HEK293T (cell line): Measurements from ENCODE around the gene TBC1D12.

Source experiments
- CTCF ChIA-PET: fragments of 350-600 bp; formaldehyde crosslinking; extraction: SDS; loops from one replicate; lab custom pipeline; 2021; ENCODE audit warnings: antibody characterized with exemption, inconsistent platforms; lab: Yijun Ruan, JAX
- POLR2A ChIA-PET: fragments of 350-600 bp; formaldehyde crosslinking; extraction: SDS; loops from one replicate; lab custom pipeline; 2020; ENCODE audit warnings: antibody characterized with exemption, inconsistent platforms; lab: Yijun Ruan, JAX
- DNase-seq: peaks from one replicate; pipeline ENCODE4 v3.0.0; 2012; ENCODE audit warnings: mixed read lengths; ENCODE audit errors: extremely low spot score
- ARNT ChIP-seq: fragments of 450-650 bp; IDR thresholded peaks from 2 replicates; pipeline ENCODE4 v1.6.1; 2017; ENCODE audit warnings: mild to moderate bottlenecking
- BHLHE40 ChIP-seq: fragments of 450-650 bp; IDR thresholded peaks from 2 replicates; pipeline ENCODE4 v1.6.1; 2016; ENCODE audit warnings: mild to moderate bottlenecking, moderate library complexity, borderline replicate concordance
- CTBP1 ChIP-seq: fragments of 450-650 bp; IDR thresholded peaks from 2 replicates; pipeline ENCODE4 v1.6.1; 2016; ENCODE audit warnings: borderline replicate concordance
- ELF4 ChIP-seq: fragments of 450-650 bp; IDR thresholded peaks from 2 replicates; pipeline ENCODE4 v1.6.1; 2017; ENCODE audit warnings: antibody characterized with exemption
- FOXA1 ChIP-seq: fragments of 450-650 bp; IDR thresholded peaks from 2 replicates; pipeline ENCODE4 v1.6.1; 2016; ENCODE audit warnings: mild to moderate bottlenecking
- FOXK2 ChIP-seq: fragments of 450-650 bp; IDR thresholded peaks from 2 replicates; pipeline ENCODE4 v1.6.1; 2016; ENCODE audit warnings: mild to moderate bottlenecking
- FOXM1 ChIP-seq: fragments of 450-650 bp; IDR thresholded peaks from 2 replicates; pipeline ENCODE4 v1.6.1; 2017; ENCODE audit warnings: mild to moderate bottlenecking, borderline replicate concordance
- HDGF ChIP-seq: fragments of 450-650 bp; IDR thresholded peaks from 2 replicates; pipeline ENCODE4 v1.6.1; 2017; ENCODE audit warnings: antibody characterized with exemption, borderline replicate concordance
- L3MBTL2 ChIP-seq: fragments of 450-650 bp; conservative IDR thresholded peaks from 2 replicates; pipeline ENCODE4 v1.6.1; 2016; ENCODE audit warnings: mild to moderate bottlenecking
- LEF1 ChIP-seq: fragments of 450-650 bp; IDR thresholded peaks from 2 replicates; pipeline ENCODE4 v1.6.1; 2017; ENCODE audit warnings: mild to moderate bottlenecking, borderline replicate concordance
- NFRKB ChIP-seq: fragments of 450-650 bp; IDR thresholded peaks from 2 replicates; pipeline ENCODE4 v1.6.1; 2016; ENCODE audit warnings: mild to moderate bottlenecking, moderate library complexity
- PKNOX1 ChIP-seq: fragments of 450-650 bp; IDR thresholded peaks from 2 replicates; pipeline ENCODE4 v1.6.1; 2016
- SP1 ChIP-seq: fragments of 450-650 bp; IDR thresholded peaks from 2 replicates; pipeline ENCODE4 v1.6.1; 2017
- SUZ12 ChIP-seq: fragments of 450-650 bp; IDR thresholded peaks from 2 replicates; pipeline ENCODE4 v1.6.1; 2016; ENCODE audit warnings: mild to moderate bottlenecking
- TARDBP ChIP-seq: fragments of 450-650 bp; IDR thresholded peaks from 2 replicates; pipeline ENCODE4 v1.6.1; 2016
- ZNF384 ChIP-seq: fragments of 450-650 bp; IDR thresholded peaks from 2 replicates; pipeline ENCODE4 v1.6.1; 2016

TBC1D12 gene

GRCh38 chr10:94432443-94432842, 30.1 kb downstream of the TBC1D12 start:
- ChIA-PET POLR2A (no interaction called here), CTCF (no interaction called here)
- no peak for TF ChIP-seq FOXM1
- TF ChIP-seq BHLHE40: no peak
- TF ChIP-seq SUZ12: no peak
- no peak for TF ChIP-seq CTBP1
- TF ChIP-seq NFRKB: no peak
- no peak for TF ChIP-seq FOXK2
- no peak for TF ChIP-seq ARNT
- DNase-seq: no peak

- ChIA-PET POLR2A (interaction anchor here (1.0 kb wide), 1 partner anchor 77 kb away, joined by 5 read pairs; the partner anchor contains the start of gene NOC3L), CTCF (interaction anchor here (0.6 kb wide), 1 partner anchor 66 kb away, joined by 4 read pairs; no protein-coding TSS in a partner anchor)
- TF ChIP-seq TARDBP (no peak), ELF4 (no peak), CTBP1 (no peak), PKNOX1 (no peak), NFRKB (no peak), HDGF (no peak), L3MBTL2 (no peak), ZNF384 (no peak), FOXA1 (no peak), SUZ12 (no peak), ARNT (no peak), FOXM1 (no peak), BHLHE40 (no peak), LEF1 (no peak), FOXK2 (no peak), SP1 (no peak)
- DNase-seq: peak; percentile 19
These were observed 37.0 kb downstream of the TBC1D12 start for GRCh38 chr10:94439275-94439861.

GRCh38 chr10:94440096-94440495, 37.8 kb downstream of the TBC1D12 start:
- TF ChIP-seq SP1 (no peak), FOXA1 (no peak), LEF1 (no peak), FOXK2 (no peak), CTBP1 (no peak), NFRKB (no peak), HDGF (no peak), TARDBP (no peak), FOXM1 (no peak), SUZ12 (no peak), BHLHE40 (no peak), ARNT (no peak), ZNF384 (no peak), L3MBTL2 (no peak)
- ChIA-PET POLR2A (interaction anchor here (1.0 kb wide), 1 partner anchor 78 kb away, joined by 5 read pairs; the partner anchor contains the start of gene NOC3L), CTCF (no interaction called here)
- no peak for DNase-seq

GRCh38 chr10:94443047-94443446, 40.7 kb downstream of the TBC1D12 start:
- DNase-seq: no peak
- POLR2A ChIA-PET: interaction anchor here (2.0 kb wide), 1 partner anchor 81 kb away, joined by 5 read pairs; the partner anchor contains the start of gene NOC3L
- CTCF ChIA-PET: no interaction called here
- TF ChIP-seq ELF4 (no peak), HDGF (no peak), TARDBP (no peak), NFRKB (no peak), SP1 (no peak), L3MBTL2 (no peak), SUZ12 (no peak), PKNOX1 (no peak), LEF1 (no peak), FOXM1 (no peak), ZNF384 (no peak), ARNT (no peak)

GRCh38 chr10:94443549-94443948, 41.2 kb downstream of the TBC1D12 start:
- CTCF ChIA-PET: interaction anchor here (0.6 to 1.6 kb wide), 17 partner anchors 9 to 670 kb away, joined by 3 to 11 read pairs (median 3); partner anchors contain the start of gene NOC3L
- POLR2A ChIA-PET: interaction anchor here (1.0 kb wide), 1 partner anchor 40 kb away, joined by 3 read pairs; no protein-coding TSS in a partner anchor
- TF ChIP-seq NFRKB: no peak
- TF ChIP-seq SUZ12: no peak
- no peak for TF ChIP-seq ZNF384
- no peak for TF ChIP-seq L3MBTL2
- TF ChIP-seq CTBP1: no peak
- no peak for TF ChIP-seq FOXA1
- no peak for TF ChIP-seq FOXM1
- TF ChIP-seq ARNT: no peak
- TF ChIP-seq FOXK2: no peak
- no peak for TF ChIP-seq SP1
- no peak for DNase-seq

- DNase-seq: no peak
- ChIA-PET CTCF (no interaction called here), POLR2A (no interaction called here)
- no peak for TF ChIP-seq ZNF384
- no peak for TF ChIP-seq HDGF
- no peak for TF ChIP-seq SP1
- TF ChIP-seq SUZ12: no peak
- TF ChIP-seq FOXK2: no peak
- no peak for TF ChIP-seq TARDBP
- no peak for TF ChIP-seq NFRKB
- no peak for TF ChIP-seq CTBP1
- TF ChIP-seq L3MBTL2: no peak
These were observed 48.4 kb downstream of the TBC1D12 start for GRCh38 chr10:94450782-94451181.
